ENCODE data around the gene FAM107A. TPM values are rescaled to one million over a fixed set of nuclear protein-coding genes. Genes with fewer than 3 reads are reported as not detected.
A peak's percentile ranks its signal among the peaks of the same experiment; 100 is the strongest.

FAM107A gene
- total and polyA plus RNA-seq, 2 of the 13 experiments (the other 11 are each of a cell fraction or from before 2014, with no cell fraction given), result not detected

GRCh38 chr3:58564456-58565160 lies 12.6 kb downstream of the FAM107A start:
- Histone ChIP-seq H3K9me3 (ENCODE audit: low read length) (no peaks in the 10 kb centered on the region), H3K4me3 (replicated peaks in 1 of 3; ENCODE audit: insufficient read depth in 1 of 3, low read depth in 2 of 3, low read length in 3 of 3) (no peak overlapping the region), H3K9ac (ENCODE audit: insufficient read depth, low read depth, low read length) (no peak overlapping the region), H3K27ac (ENCODE audit: extremely low read length, insufficient read depth, low read length) (no peak overlapping the region), H3K27me3 (ENCODE audit: control insufficient read depth in 1 of 2, insufficient read depth in 2 of 2, low read length in 2 of 2) (no peaks in the 10 kb centered on the region), H2AFZ (ENCODE audit: low read length) (no peak overlapping the region), H3K36me3 (replicated peaks in 1 of 2; ENCODE audit: control insufficient read depth in 1 of 2, insufficient read depth in 2 of 2, low read length in 2 of 2) (no peaks in the 10 kb centered on the region), H4K20me1 (ENCODE audit: insufficient read depth, low read length) (no peaks in the 10 kb centered on the region), H3K79me2 (ENCODE audit: insufficient read depth, low read length) (no peaks in the 10 kb centered on the region), H3K4me2 (ENCODE audit: low read depth, low read length) (no peak overlapping the region), H3K4me1 (ENCODE audit: insufficient read depth, low read length) (peaks cover 62% of the 10 kb centered on the region)
- FAIRE-seq (no peak), DNase-seq (ENCODE audit: low spot score) (peak; percentile 18), ATAC-seq (no peak)
- POLR2A ChIA-PET, result interaction anchor here (0.7 to 1.8 kb wide), 3 partner anchors 27 to 28 kb away, joined by 3 to 7 read pairs (median 3); partner anchors contain the start of gene ACOX2
- intact Hi-C loops (cut with micrococcal nuclease; ENCODE audit: unreplicated experiment) (no loop called here), in situ Hi-C loops (cut with HindIII; ENCODE audit: extremely low pct_ligation_motif_present, low pct_unique_long_range_greater_than_20kb) (loop anchor here (5.0 kb wide), 1 partner anchor 63 kb away; no protein-coding TSS in a partner anchor)
- BruUV-seq (replicated peaks), result no TSS peak
- CTCF ChIA-PET (ENCODE audit: low intra/inter-chr PET ratio, low total read pairs), result no interaction called here
- 69% methylated on average over 12 of the region's 13 CpGs for WGBS (ENCODE audit: low lambda C conversion rate)
- TF ChIP-seq CHCHD3 (CRISPR knock-in tag; IDR thresholded peaks at IDR 0.05) (no peak), ZNF75D (CRISPR knock-in tag; IDR thresholded peaks at IDR 0.05; ENCODE audit: borderline replicate concordance) (no peak), ARNT (IDR thresholded peaks at IDR 0.05) (no peak), ZBTB20 (CRISPR knock-in tag; IDR thresholded peaks at IDR 0.05; ENCODE audit: borderline replicate concordance, low read depth) (no peak), ZSCAN29 (CRISPR knock-in tag; conservative IDR thresholded peaks at IDR 0.05) (no peak), FOSL2 (CRISPR knock-in tag; IDR thresholded peaks at IDR 0.05) (0 out of 2 replicates have a peak, but pooled peaks have one; percentile 23)

DNA sequence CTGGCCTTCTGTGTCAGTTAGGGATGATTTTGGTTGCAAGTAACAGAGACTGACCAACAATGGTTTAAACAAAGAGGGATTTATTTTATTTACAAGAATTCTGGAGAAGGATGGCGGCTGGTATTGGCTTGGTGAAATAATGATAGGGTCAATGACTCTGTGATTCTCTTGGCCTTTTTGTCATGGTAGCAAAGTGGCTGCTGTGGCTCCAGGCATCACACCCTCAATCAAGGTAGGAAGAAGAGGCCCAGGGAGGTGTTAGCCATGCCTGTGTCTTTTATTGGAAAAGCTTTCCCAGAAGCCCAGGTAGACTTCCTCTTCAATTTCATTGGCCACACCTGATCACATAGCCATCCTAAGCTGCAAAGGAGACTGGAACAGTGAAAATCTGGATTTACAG lies 13.1 kb downstream of the FAM107A start:
- Histone ChIP-seq H3K27ac (ENCODE audit: extremely low read length, insufficient read depth, low read length) (no peak overlapping the region), H3K4me1 (ENCODE audit: insufficient read depth, low read length) (peaks cover 62% of the 10 kb centered on the region), H4K20me1 (ENCODE audit: insufficient read depth, low read length) (no peaks in the 10 kb centered on the region), H3K9ac (ENCODE audit: insufficient read depth, low read depth, low read length) (no peak overlapping the region), H2AFZ (ENCODE audit: low read length) (no peak overlapping the region), H3K9me3 (ENCODE audit: low read length) (no peaks in the 10 kb centered on the region), H3K27me3 (ENCODE audit: control insufficient read depth in 1 of 2, insufficient read depth in 2 of 2, low read length in 2 of 2) (no peaks in the 10 kb centered on the region), H3K79me2 (ENCODE audit: insufficient read depth, low read length) (no peaks in the 10 kb centered on the region), H3K4me3 (replicated peaks in 1 of 3; ENCODE audit: insufficient read depth in 1 of 3, low read depth in 2 of 3, low read length in 3 of 3) (no peak overlapping the region), H3K36me3 (replicated peaks in 1 of 2; ENCODE audit: control insufficient read depth in 1 of 2, insufficient read depth in 2 of 2, low read length in 2 of 2) (no peaks in the 10 kb centered on the region), H3K4me2 (ENCODE audit: low read depth, low read length) (no peak overlapping the region)
- in situ Hi-C loops (cut with HindIII; ENCODE audit: extremely low pct_ligation_motif_present, low pct_unique_long_range_greater_than_20kb) (no loop called here), intact Hi-C loops (cut with micrococcal nuclease; ENCODE audit: unreplicated experiment) (no loop called here)
- FAIRE-seq, result no peak
- BruUV-seq (replicated peaks), result no TSS peak
- ATAC-seq, result no peak
- CTCF ChIA-PET (ENCODE audit: low intra/inter-chr PET ratio, low total read pairs), result no interaction called here
- 92% methylated on average over 1 of the region's 1 CpG for WGBS (ENCODE audit: low lambda C conversion rate)
- POLR2A ChIA-PET, result interaction anchor here (1.3 to 1.8 kb wide), 2 partner anchors 27 to 28 kb away, joined by 3 to 7 read pairs; partner anchors contain the start of gene ACOX2
- no peak for DNase-seq (ENCODE audit: low spot score)
- TF ChIP-seq, protein P1, sequence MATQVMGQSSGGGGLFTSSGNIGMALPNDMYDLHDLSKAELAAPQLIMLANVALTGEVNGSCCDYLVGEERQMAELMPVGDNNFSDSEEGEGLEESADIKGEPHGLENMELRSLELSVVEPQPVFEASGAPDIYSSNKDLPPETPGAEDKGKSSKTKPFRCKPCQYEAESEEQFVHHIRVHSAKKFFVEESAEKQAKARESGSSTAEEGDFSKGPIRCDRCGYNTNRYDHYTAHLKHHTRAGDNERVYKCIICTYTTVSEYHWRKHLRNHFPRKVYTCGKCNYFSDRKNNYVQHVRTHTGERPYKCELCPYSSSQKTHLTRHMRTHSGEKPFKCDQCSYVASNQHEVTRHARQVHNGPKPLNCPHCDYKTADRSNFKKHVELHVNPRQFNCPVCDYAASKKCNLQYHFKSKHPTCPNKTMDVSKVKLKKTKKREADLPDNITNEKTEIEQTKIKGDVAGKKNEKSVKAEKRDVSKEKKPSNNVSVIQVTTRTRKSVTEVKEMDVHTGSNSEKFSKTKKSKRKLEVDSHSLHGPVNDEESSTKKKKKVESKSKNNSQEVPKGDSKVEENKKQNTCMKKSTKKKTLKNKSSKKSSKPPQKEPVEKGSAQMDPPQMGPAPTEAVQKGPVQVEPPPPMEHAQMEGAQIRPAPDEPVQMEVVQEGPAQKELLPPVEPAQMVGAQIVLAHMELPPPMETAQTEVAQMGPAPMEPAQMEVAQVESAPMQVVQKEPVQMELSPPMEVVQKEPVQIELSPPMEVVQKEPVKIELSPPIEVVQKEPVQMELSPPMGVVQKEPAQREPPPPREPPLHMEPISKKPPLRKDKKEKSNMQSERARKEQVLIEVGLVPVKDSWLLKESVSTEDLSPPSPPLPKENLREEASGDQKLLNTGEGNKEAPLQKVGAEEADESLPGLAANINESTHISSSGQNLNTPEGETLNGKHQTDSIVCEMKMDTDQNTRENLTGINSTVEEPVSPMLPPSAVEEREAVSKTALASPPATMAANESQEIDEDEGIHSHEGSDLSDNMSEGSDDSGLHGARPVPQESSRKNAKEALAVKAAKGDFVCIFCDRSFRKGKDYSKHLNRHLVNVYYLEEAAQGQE (IDR thresholded peaks at IDR 0.05; ENCODE audit: borderline replicate concordance in 1 of 2, low read depth in 1 of 2, low read length in 2 of 2), result no peak
- no peak for TF ChIP-seq DPF2 (CRISPR knock-in tag; IDR thresholded peaks at IDR 0.05; ENCODE audit: borderline replicate concordance, low read depth)

Measured in HepG2 (cell line).